Measurements from ENCODE around the gene TJAP1.

DNA sequence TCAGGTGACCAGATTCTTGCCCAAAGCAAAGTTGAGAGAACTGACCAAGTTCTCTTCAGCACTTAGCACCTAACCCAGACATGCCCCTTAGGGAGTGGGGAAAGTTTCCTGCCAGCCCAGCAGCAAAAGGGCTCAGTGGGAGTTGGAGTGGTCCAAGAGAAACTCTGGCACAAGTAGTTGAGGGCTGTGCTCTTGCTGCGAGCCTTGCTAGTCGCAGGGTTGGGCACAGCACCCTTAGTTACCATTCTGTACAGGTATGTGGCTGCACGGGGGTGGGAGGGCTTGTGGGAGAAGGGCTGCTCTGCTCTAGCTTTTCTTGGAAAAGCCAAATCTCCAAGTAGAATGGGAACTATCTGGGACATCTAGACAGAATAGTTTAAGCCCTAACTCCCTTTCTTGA, 45.9 kb downstream of the TJAP1 start:
- TF ChIP-seq GATA3 (IDR thresholded peaks at IDR 0.05; ENCODE audit: low read depth, low read length) (no peak), GATA2 (IDR thresholded peaks at IDR 0.05; ENCODE audit: low read depth, low read length) (no peak)
